Measurements from ENCODE around the gene SVBP. TPM values are rescaled to one million over a fixed set of nuclear protein-coding genes. Genes with fewer than 3 reads are reported as not detected.
"Not testable (repeated sequence)": the region's sequence is repeated elsewhere in the genome, so short reads cannot be mapped to it uniquely, and the experiment has no call there.

The SVBP gene
- total RNA-seq (24.4 TPM), polyA plus RNA-seq (100 to 1,000 TPM in 2 of 4 donors, 10 to 100 TPM in 2; 82.7 to 126 (median 98.9) TPM)

GRCh38 chr1:42816585-42817439, at the start of gene SVBP, which contains the start of gene ERMAP:
Gene SVBP (minus strand): TSS chr1:42817397. CDS start chr1:42816544, 853 bp downstream.
Gene ERMAP (plus strand): TSS chr1:42817122. CDS start chr1:42830449, 13,327 bp downstream.
- peaks cover 7% of the 10 kb centered on the region for H3K36me3 Mint-ChIP-seq
- DNase-seq (peak; percentile 89 to 93 (median 90)), ATAC-seq (ENCODE audit: low read depth in 2 of 2) (peak; percentile 83 to 84)
- H3K4me1 Mint-ChIP-seq = peaks cover 19 to 34% (median 28%) of the 10 kb centered on the region in 4 donors
- Histone ChIP-seq H3K9me3 (ENCODE audit: control insufficient read depth in 2 of 2, low read length in 2 of 2) (no peaks in the 10 kb centered on the region), H3K36me3 (ENCODE audit: control insufficient read depth, insufficient read depth, low read length) (no peaks in the 10 kb centered on the region), H3K27ac (ENCODE audit: insufficient read depth, low read length, poor library complexity, severe bottlenecking) (peak within 1 kb of the TSS; percentile 86), H3K27me3 (ENCODE audit: control insufficient read depth, insufficient read depth, low read length) (no peaks in the 10 kb centered on the region), H3K4me1 (ENCODE audit: control insufficient read depth, insufficient read depth, low read length, poor library complexity, severe bottlenecking) (peaks cover 19% of the 10 kb centered on the region), H3K4me3 (ENCODE audit: low read depth, low read length) (peak within 1 kb of the TSS; percentile 93)
- no peaks in the 10 kb centered on the region for H3K27me3 Mint-ChIP-seq
- H3K9me3 Mint-ChIP-seq = peaks cover 0 to 2% (median 0%) of the 10 kb centered on the region in 7 donors
- H3K27ac Mint-ChIP-seq = peak within 1 kb of the TSS; percentile 78 to 88 (median 85)
- H3K4me3 Mint-ChIP-seq = peak within 1 kb of the TSS; percentile 84 to 98 (median 88)

- Histone ChIP-seq H3K4me1 (ENCODE audit: control insufficient read depth, insufficient read depth, low read length, poor library complexity, severe bottlenecking) (no peaks in the 10 kb centered on the region), H3K27ac (ENCODE audit: insufficient read depth, low read length, poor library complexity, severe bottlenecking) (no peak overlapping the region), H3K27me3 (ENCODE audit: control insufficient read depth, insufficient read depth, low read length) (peaks cover 4% of the 10 kb centered on the region), H3K36me3 (ENCODE audit: control insufficient read depth, insufficient read depth, low read length) (no peaks in the 10 kb centered on the region), H3K9me3 (ENCODE audit: control insufficient read depth in 2 of 2, low read length in 2 of 2) (no peaks in the 10 kb centered on the region), H3K4me3 (ENCODE audit: low read depth, low read length) (no peak overlapping the region)
- DNase-seq (no peak), ATAC-seq (ENCODE audit: low read depth in 2 of 2) (no peak)
- H3K27ac Mint-ChIP-seq = no peak overlapping the region
- no peaks in the 10 kb centered on the region for H3K36me3 Mint-ChIP-seq
- H3K4me3 Mint-ChIP-seq = no peak overlapping the region
- H3K4me1 Mint-ChIP-seq = peaks cover 0 to 2% (median 0%) of the 10 kb centered on the region in 4 donors
- H3K27me3 Mint-ChIP-seq = peaks cover 42% of the 10 kb centered on the region
- peaks cover 0 to 7% (median 2%) of the 10 kb centered on the region in 7 donors for H3K9me3 Mint-ChIP-seq
Observed at GRCh38 chr1:42866549-42866948, 49.4 kb upstream of the SVBP start.

GRCh38 chr1:42861014-42861399, 43.8 kb upstream of the SVBP start:
- Histone ChIP-seq H3K4me1 (ENCODE audit: control insufficient read depth, insufficient read depth, low read length, poor library complexity, severe bottlenecking) (no peaks in the 10 kb centered on the region), H3K36me3 (ENCODE audit: control insufficient read depth, insufficient read depth, low read length) (no peaks in the 10 kb centered on the region), H3K9me3 (ENCODE audit: control insufficient read depth in 2 of 2, low read length in 2 of 2) (peaks cover 0 to 9% of the 10 kb centered on the region in 2 experiments), H3K27ac (ENCODE audit: insufficient read depth, low read length, poor library complexity, severe bottlenecking) (no peak overlapping the region), H3K27me3 (ENCODE audit: control insufficient read depth, insufficient read depth, low read length) (peaks cover 16% of the 10 kb centered on the region), H3K4me3 (ENCODE audit: low read depth, low read length) (no peak overlapping the region)
- Mint-ChIP-seq H3K27me3 (peaks cover 28% of the 10 kb centered on the region), H3K4me3 (no peak overlapping the region), H3K4me1 (peaks cover 0 to 4% (median 0%) of the 10 kb centered on the region in 4 donors), H3K27ac (no peak overlapping the region), H3K36me3 (peaks cover 3% of the 10 kb centered on the region), H3K9me3 (peaks cover 3 to 15% (median 10%) of the 10 kb centered on the region in 7 donors)
- no peak for DNase-seq
- no peak for ATAC-seq (ENCODE audit: low read depth in 2 of 2)

- H3K9me3 ChIP-seq (ENCODE audit: control insufficient read depth in 2 of 2, low read length in 2 of 2) = peaks cover 0 to 9% of the 10 kb centered on the region in 2 experiments
- peaks cover 16% of the 10 kb centered on the region for H3K27me3 ChIP-seq (ENCODE audit: control insufficient read depth, insufficient read depth, low read length)
- DNase-seq (no peak), ATAC-seq (ENCODE audit: low read depth in 2 of 2) (no peak)
- Mint-ChIP-seq H3K36me3 (peaks cover 3% of the 10 kb centered on the region), H3K4me3 (no peak overlapping the region), H3K9me3 (peaks cover 3 to 15% (median 8%) of the 10 kb centered on the region in 7 donors), H3K27ac (no peak overlapping the region), H3K4me1 (peaks cover 0 to 4% (median 0%) of the 10 kb centered on the region in 4 donors), H3K27me3 (peaks cover 23% of the 10 kb centered on the region)
- no peaks in the 10 kb centered on the region for H3K4me1 ChIP-seq (ENCODE audit: control insufficient read depth, insufficient read depth, low read length, poor library complexity, severe bottlenecking)
- no peak overlapping the region for H3K4me3 ChIP-seq (ENCODE audit: low read depth, low read length)
- no peaks in the 10 kb centered on the region for H3K36me3 ChIP-seq (ENCODE audit: control insufficient read depth, insufficient read depth, low read length)
- H3K27ac ChIP-seq (ENCODE audit: insufficient read depth, low read length, poor library complexity, severe bottlenecking) = no peak overlapping the region
Observed at GRCh38 chr1:42860339-42861013, 43.3 kb upstream of the SVBP start.

- H3K27me3 Mint-ChIP-seq = peaks cover 15% of the 10 kb centered on the region
- ATAC-seq (ENCODE audit: low read depth in 2 of 2); H3K4me1 Mint-ChIP-seq; H3K4me1 ChIP-seq (ENCODE audit: control insufficient read depth, insufficient read depth, low read length, poor library complexity, severe bottlenecking); DNase-seq; H3K4me3 ChIP-seq (ENCODE audit: low read depth, low read length); H3K27ac ChIP-seq (ENCODE audit: insufficient read depth, low read length, poor library complexity, severe bottlenecking); H3K36me3 ChIP-seq (ENCODE audit: control insufficient read depth, insufficient read depth, low read length); H3K36me3 Mint-ChIP-seq; H3K9me3 ChIP-seq (ENCODE audit: control insufficient read depth in 2 of 2, low read length in 2 of 2); H3K4me3 Mint-ChIP-seq; H3K27ac Mint-ChIP-seq: not testable (repeated sequence)
- peaks cover 16% of the 10 kb centered on the region for H3K27me3 ChIP-seq (ENCODE audit: control insufficient read depth, insufficient read depth, low read length)
- peaks cover 3 to 15% (median 8%) of the 10 kb centered on the region in 7 donors for H3K9me3 Mint-ChIP-seq
Observed at GRCh38 chr1:42859366-42859765, 42.2 kb upstream of the SVBP start.

GRCh38 chr1:42856554-42856953, 39.4 kb upstream of the SVBP start:
- not testable (repeated sequence) for DNase-seq; H3K4me1 ChIP-seq (ENCODE audit: control insufficient read depth, insufficient read depth, low read length, poor library complexity, severe bottlenecking); H3K4me3 Mint-ChIP-seq; ATAC-seq (ENCODE audit: low read depth in 2 of 2); H3K27ac Mint-ChIP-seq; H3K4me3 ChIP-seq (ENCODE audit: low read depth, low read length); H3K27ac ChIP-seq (ENCODE audit: insufficient read depth, low read length, poor library complexity, severe bottlenecking); H3K36me3 ChIP-seq (ENCODE audit: control insufficient read depth, insufficient read depth, low read length); H3K9me3 ChIP-seq (ENCODE audit: control insufficient read depth in 2 of 2, low read length in 2 of 2); H3K4me1 Mint-ChIP-seq; H3K27me3 Mint-ChIP-seq
- Mint-ChIP-seq H3K36me3 (peaks cover 10% of the 10 kb centered on the region), H3K9me3 (peaks cover 0 to 13% (median 8%) of the 10 kb centered on the region in 7 donors)
- H3K27me3 ChIP-seq (ENCODE audit: control insufficient read depth, insufficient read depth, low read length) = peaks cover 13% of the 10 kb centered on the region

GRCh38 chr1:42853116-42853884, 36.1 kb upstream of the SVBP start:
- Mint-ChIP-seq H3K27me3 (no peaks in the 10 kb centered on the region), H3K4me1 (peaks cover 9 to 18% (median 13%) of the 10 kb centered on the region in 4 donors), H3K4me3 (no peak overlapping the region), H3K27ac (peak overlapping the region in 2 of 3 donors; percentile 55 to 64), H3K36me3 (peaks cover 26% of the 10 kb centered on the region), H3K9me3 (peaks cover 0 to 4% (median 0%) of the 10 kb centered on the region in 7 donors)
- Histone ChIP-seq H3K4me1 (ENCODE audit: control insufficient read depth, insufficient read depth, low read length, poor library complexity, severe bottlenecking) (peaks cover 12% of the 10 kb centered on the region), H3K27ac (ENCODE audit: insufficient read depth, low read length, poor library complexity, severe bottlenecking) (no peak overlapping the region), H3K9me3 (ENCODE audit: control insufficient read depth in 2 of 2, low read length in 2 of 2) (no peaks in the 10 kb centered on the region), H3K36me3 (ENCODE audit: control insufficient read depth, insufficient read depth, low read length) (peaks cover 14% of the 10 kb centered on the region), H3K4me3 (ENCODE audit: low read depth, low read length) (no peak overlapping the region), H3K27me3 (ENCODE audit: control insufficient read depth, insufficient read depth, low read length) (no peaks in the 10 kb centered on the region)
- no peak for ATAC-seq (ENCODE audit: low read depth in 2 of 2)
- no peak for DNase-seq
